Superior temporal gyrus (tissue), 1 donor: ENCODE data around the gene ATAD3A.

ENCODE experiments used
- DNase-seq: peaks from one replicate; pipeline ENCODE4 v3.0.0-alpha.2; 2016; ENCODE audit errors: extremely low spot score

Gene ATAD3A

GRCh38 chr1:1539310-1540089 lies 27.5 kb downstream of the ATAD3A start:
- DNase-seq = no peak

- DNase-seq = peak; percentile 64
Measured at GRCh38 chr1:1540090-1540817, 28.3 kb downstream of the ATAD3A start, which contains the start of gene TMEM240. TSS of gene TMEM240 (minus strand) at chr1:1540624. CDS start at chr1:1540346, 278 bp downstream.

GRCh38 chr1:1540818-1541628 lies 29.1 kb downstream of the ATAD3A start:
- no peak for DNase-seq

- no peak for DNase-seq
Measured at GRCh38 chr1:1541956-1542765, 30.2 kb downstream of the ATAD3A start.

- no peak for DNase-seq
Measured at GRCh38 chr1:1542766-1543705, 31.1 kb downstream of the ATAD3A start.

GRCh38 chr1:1543706-1544099 lies 31.7 kb downstream of the ATAD3A start:
- no peak for DNase-seq

GRCh38 chr1:1544544-1544943 lies 32.6 kb downstream of the ATAD3A start:
- no peak for DNase-seq

- DNase-seq = no peak
Measured at GRCh38 chr1:1545946-1546737, 34.2 kb downstream of the ATAD3A start.

GRCh38 chr1:1547011-1547410 lies 35.0 kb downstream of the ATAD3A start:
- DNase-seq = no peak

- DNase-seq = no peak
Measured at GRCh38 chr1:1547476-1547875, 35.5 kb downstream of the ATAD3A start.

GRCh38 chr1:1548591-1548990 lies 36.6 kb downstream of the ATAD3A start:
- DNase-seq = no peak

- DNase-seq = no peak
Measured at GRCh38 chr1:1550087-1550486, 38.1 kb downstream of the ATAD3A start.

GRCh38 chr1:1550591-1551432 lies 38.9 kb downstream of the ATAD3A start:
- peak; percentile 45 for DNase-seq

GRCh38 chr1:1551524-1552262 lies 39.7 kb downstream of the ATAD3A start:
- no peak for DNase-seq

GRCh38 chr1:1552263-1552639 lies 40.3 kb downstream of the ATAD3A start:
- no peak for DNase-seq

- DNase-seq = no peak
Measured at GRCh38 chr1:1553821-1554494, 42.0 kb downstream of the ATAD3A start.

- DNase-seq = no peak
Measured at GRCh38 chr1:1554550-1554925, 42.6 kb downstream of the ATAD3A start.
